HepG2 (cell line): Measurements from ENCODE around the gene CFAP97. TPM values are rescaled to one million over a fixed set of nuclear protein-coding genes. Genes with fewer than 3 reads are reported as not detected.
A peak's percentile ranks its signal among the peaks of the same experiment; 100 is the strongest.

ENCODE experiments used
- AHDC1 ChIP-seq: sonication (generic); formaldehyde crosslinking; IDR thresholded peaks from 2 replicates; pipeline ENCODE4 v1.5.1; 2020; ENCODE audit warnings: mild to moderate bottlenecking, missing genetic modification reagents, borderline replicate concordance
- MED13 ChIP-seq: sonication (generic); formaldehyde crosslinking; IDR thresholded peaks from 2 replicates; pipeline ENCODE4 v1.5.0; 2020; ENCODE audit warnings: missing genetic modification reagents
- MXD3 ChIP-seq: IDR thresholded peaks from 2 replicates; pipeline ENCODE4 v1.6.1; 2016; ENCODE audit warnings: mild to moderate bottlenecking, missing biosample characterization, missing genetic modification reagents
- MZF1 ChIP-seq: sonication (generic); formaldehyde crosslinking; IDR thresholded peaks from 2 replicates; pipeline ENCODE4 v1.8.1; 2023; ENCODE audit warnings: mild to moderate bottlenecking, missing genetic modification reagents, borderline replicate concordance
- PBX2 ChIP-seq: IDR thresholded peaks from 2 replicates; pipeline ENCODE4 v1.6.1; 2016; ENCODE audit warnings: control low read depth
- ZFP90 ChIP-seq: sonication (generic); formaldehyde crosslinking; IDR thresholded peaks from 2 replicates; pipeline ENCODE4 v1.8.0; 2022; ENCODE audit warnings: missing genetic modification reagents, mild to moderate bottlenecking, inconsistent platforms, borderline replicate concordance
- ZNF564 ChIP-seq: sonication (generic); formaldehyde crosslinking; IDR thresholded peaks from 2 replicates; pipeline ENCODE4 v1.8.1; 2023; ENCODE audit warnings: mild to moderate bottlenecking, missing genetic modification reagents
- ZNF660 ChIP-seq: sonication (generic); formaldehyde crosslinking; IDR thresholded peaks from 2 replicates; pipeline ENCODE4 v1.5.1; 2020; ENCODE audit warnings: mild to moderate bottlenecking, low read depth, missing genetic modification reagents, borderline replicate concordance
- ZNF710 ChIP-seq: sonication (generic); formaldehyde crosslinking; IDR thresholded peaks from 2 replicates; pipeline ENCODE4 v1.5.0; 2020; ENCODE audit warnings: mild to moderate bottlenecking, missing genetic modification reagents, borderline replicate concordance
- ZNF883 ChIP-seq: sonication (generic); formaldehyde crosslinking; IDR thresholded peaks from 2 replicates; pipeline ENCODE4 v1.5.1; 2020; ENCODE audit warnings: mild to moderate bottlenecking, missing genetic modification reagents; ENCODE audit errors: not compliant biosample characterization
- polyA plus RNA-seq, 8 experiments: library from polyadenylated mRNA; depleted of rRNA in 3 of 8; stranded (reverse) in 7 of 8; unstranded in 1 of 8; fragments of >200 nt; fragmentation: Illumina TruSeq in 4 of 8; extraction: Trizol in 4 of 8; gene quantifications; 2 replicates each; pipeline versions ENCODE4 v1.2.1 to v1.2.3, GENCODE V29; 2011 to 2016; ENCODE audit warnings: low read depth in 4 of 8, missing spikeins in 1 of 8, mixed read lengths in 1 of 8; ENCODE audit not compliant: insufficient read depth in 1 of 8
- total RNA-seq, 5 experiments: library from RNA; depleted of rRNA; stranded (reverse); fragments of >200 nt; fragmentation: Illumina TruSeq; extraction: Trizol; gene quantifications; 2 replicates each; pipeline ENCODE4 v1.2.3, GENCODE V29; 2016; ENCODE audit warnings: low read depth in 1 of 5

Gene CFAP97
- total and polyA plus RNA-seq, 2 of the 13 experiments (the other 11 are each of a cell fraction or from before 2014, with no cell fraction given) = 32.1 to 44.4 TPM

GRCh38 chr4:185203486-185204237, at the start of gene CFAP97 (continued):
- no peak for TF ChIP-seq AHDC1 (CRISPR knock-in tag)
- TF ChIP-seq PBX2 (CRISPR knock-in tag) = no peak
- TF ChIP-seq ZNF660 = no peak
- peak; percentile 84; the same call in 1 of the 2 replicates for TF ChIP-seq ZNF564
- no peak for TF ChIP-seq MXD3 (CRISPR knock-in tag)
- no peak for TF ChIP-seq MED13 (CRISPR knock-in tag)
- peak; percentile 57 for TF ChIP-seq ZNF883 (CRISPR knock-in tag)
- no peak for TF ChIP-seq ZNF710 (CRISPR knock-in tag)
- TF ChIP-seq ZFP90 (CRISPR knock-in tag) = no peak
- no peak for TF ChIP-seq MZF1 (CRISPR knock-in tag)
